Measurements from ENCODE around the gene SWSAP1. TPM values are rescaled to one million over a fixed set of nuclear protein-coding genes. Genes with fewer than 3 reads are reported as not detected.
"Not testable (repeated sequence)": the region's sequence is repeated elsewhere in the genome, so short reads cannot be mapped to it uniquely, and the experiment has no call there.

SWSAP1 gene
- total and polyA plus RNA-seq, 9 of the 15 experiments (the other 6 are each of a cell fraction or from before 2014, with no cell fraction given): 0.18 to 2.8 (median 1.7) TPM

GRCh38 chr19:11333838-11334237 is 40.6 kb upstream of the SWSAP1 start:
- H3K9me1 ChIP-seq (ENCODE audit: control insufficient read depth, insufficient read depth, low read length); H3K36me3 ChIP-seq (ENCODE audit: control insufficient read depth, insufficient read depth, low read length); H3K4me1 ChIP-seq (replicated peaks in 1 of 2; ENCODE audit: control insufficient read depth in 2 of 2, insufficient read depth in 2 of 2, low read length in 2 of 2); H3K4me2 ChIP-seq (ENCODE audit: insufficient read depth, low read length); BruUV-seq (replicated peaks); H3K9ac ChIP-seq (ENCODE audit: insufficient read depth in 1 of 2, low read depth in 2 of 2, low read length in 2 of 2); H3K27me3 ChIP-seq (ENCODE audit: control insufficient read depth in 2 of 2, insufficient read depth in 2 of 2, low read length in 2 of 2); H3K27ac ChIP-seq (ENCODE audit: extremely low read depth, low read depth, low read length); FAIRE-seq; in situ Hi-C loops (cut with MboI); H4K20me1 ChIP-seq (replicated peaks; ENCODE audit: control insufficient read depth, insufficient read depth, low read length); H3K79me2 ChIP-seq (ENCODE audit: control insufficient read depth, insufficient read depth, low read length); intact Hi-C loops (cut with micrococcal nuclease); CTCF ChIA-PET (ENCODE audit: low intra/inter-chr PET ratio); ATAC-seq; H3K4me3 ChIP-seq; DNase-seq (ENCODE audit: extremely low read depth in 1 of 4, low spot score in 3 of 4); H3K9me3 ChIP-seq (replicated peaks; ENCODE audit: control insufficient read depth, insufficient read depth, low read depth, low read length); H2AFZ ChIP-seq (ENCODE audit: low read depth, low read length): not testable (repeated sequence)
- TF ChIP-seq, protein P1, sequence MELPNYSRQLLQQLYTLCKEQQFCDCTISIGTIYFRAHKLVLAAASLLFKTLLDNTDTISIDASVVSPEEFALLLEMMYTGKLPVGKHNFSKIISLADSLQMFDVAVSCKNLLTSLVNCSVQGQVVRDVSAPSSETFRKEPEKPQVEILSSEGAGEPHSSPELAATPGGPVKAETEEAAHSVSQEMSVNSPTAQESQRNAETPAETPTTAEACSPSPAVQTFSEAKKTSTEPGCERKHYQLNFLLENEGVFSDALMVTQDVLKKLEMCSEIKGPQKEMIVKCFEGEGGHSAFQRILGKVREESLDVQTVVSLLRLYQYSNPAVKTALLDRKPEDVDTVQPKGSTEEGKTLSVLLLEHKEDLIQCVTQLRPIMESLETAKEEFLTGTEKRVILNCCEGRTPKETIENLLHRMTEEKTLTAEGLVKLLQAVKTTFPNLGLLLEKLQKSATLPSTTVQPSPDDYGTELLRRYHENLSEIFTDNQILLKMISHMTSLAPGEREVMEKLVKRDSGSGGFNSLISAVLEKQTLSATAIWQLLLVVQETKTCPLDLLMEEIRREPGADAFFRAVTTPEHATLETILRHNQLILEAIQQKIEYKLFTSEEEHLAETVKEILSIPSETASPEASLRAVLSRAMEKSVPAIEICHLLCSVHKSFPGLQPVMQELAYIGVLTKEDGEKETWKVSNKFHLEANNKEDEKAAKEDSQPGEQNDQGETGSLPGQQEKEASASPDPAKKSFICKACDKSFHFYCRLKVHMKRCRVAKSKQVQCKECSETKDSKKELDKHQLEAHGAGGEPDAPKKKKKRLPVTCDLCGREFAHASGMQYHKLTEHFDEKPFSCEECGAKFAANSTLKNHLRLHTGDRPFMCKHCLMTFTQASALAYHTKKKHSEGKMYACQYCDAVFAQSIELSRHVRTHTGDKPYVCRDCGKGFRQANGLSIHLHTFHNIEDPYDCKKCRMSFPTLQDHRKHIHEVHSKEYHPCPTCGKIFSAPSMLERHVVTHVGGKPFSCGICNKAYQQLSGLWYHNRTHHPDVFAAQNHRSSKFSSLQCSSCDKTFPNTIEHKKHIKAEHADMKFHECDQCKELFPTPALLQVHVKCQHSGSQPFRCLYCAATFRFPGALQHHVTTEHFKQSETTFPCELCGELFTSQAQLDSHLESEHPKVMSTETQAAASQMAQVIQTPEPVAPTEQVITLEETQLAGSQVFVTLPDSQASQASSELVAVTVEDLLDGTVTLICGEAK (IDR thresholded peaks at IDR 0.05): peak; percentile 97
- TF ChIP-seq, protein P1 (CRISPR knock-in tag; IDR thresholded peaks at IDR 0.05): peak; percentile 97
- TF ChIP-seq RFX1 (IDR thresholded peaks at IDR 0.05): peak; percentile 72
- WGBS (ENCODE audit: insufficient coverage, low coverage, missing lambda C conversion rate): 41% methylated on average over 9 of the region's 9 CpGs
- POLR2A ChIA-PET: interaction anchor here (0.6 kb wide), 1 partner anchor 14 kb away, joined by 5 read pairs; no protein-coding TSS in a partner anchor
